PFSK-1 (cell line): ENCODE measurements around the gene UBE4B.

Source experiments
- FOXP2 ChIP-seq: optimal IDR thresholded peaks from 2 replicates; pipeline ENCODE3; 2011; ENCODE audit warnings: borderline replicate concordance, control low read depth, inconsistent platforms; ENCODE audit not compliant: insufficient read depth; ENCODE audit errors: extremely low read length, extremely low read depth
- POLR2AphosphoS5 ChIP-seq: IDR thresholded peaks from 2 replicates; pipeline ENCODE4 v1.6.1; 2012; ENCODE audit warnings: low read depth, mild to moderate bottlenecking, control low read depth, low read length, moderate library complexity
- REST ChIP-seq, 2 experiments: IDR thresholded peaks; 2 replicates each; pipeline versions ENCODE4 v1.6.1 to v1.8.0; 2011 to 2012; ENCODE audit warnings: low read depth in 2 of 2, low read length in 2 of 2, control low read depth in 1 of 2, inconsistent platforms in 1 of 2, mild to moderate bottlenecking in 1 of 2, moderate library complexity in 1 of 2; ENCODE audit not compliant: insufficient read depth in 1 of 2
- SIN3A ChIP-seq: IDR thresholded peaks from 2 replicates; pipeline ENCODE4 v1.6.1; 2012; ENCODE audit warnings: mild to moderate bottlenecking, low read length, moderate library complexity, borderline replicate concordance; ENCODE audit not compliant: insufficient read depth
- TAF1 ChIP-seq: IDR thresholded peaks from 2 replicates; pipeline ENCODE4 v1.6.1; 2012; ENCODE audit warnings: low read length, control low read depth, borderline replicate concordance; ENCODE audit not compliant: insufficient read depth

The UBE4B gene

GRCh38 chr1:10051656-10052055, 18.9 kb downstream of the UBE4B start:
- TF ChIP-seq TAF1: no peak
- no peak for TF ChIP-seq REST (IDR thresholded peaks at IDR 0.05; ENCODE audit: insufficient read depth in 1 of 2, low read depth in 2 of 2, low read length in 2 of 2)
- no peak for TF ChIP-seq FOXP2
- no peak for TF ChIP-seq POLR2AphosphoS5
- no peak for TF ChIP-seq SIN3A

- TF ChIP-seq POLR2AphosphoS5 (no peak), TAF1 (no peak), FOXP2 (no peak), REST (IDR thresholded peaks at IDR 0.05; ENCODE audit: insufficient read depth in 1 of 2, low read depth in 2 of 2, low read length in 2 of 2) (no peak), SIN3A (no peak)
Measured at GRCh38 chr1:10052347-10052746, 19.6 kb downstream of the UBE4B start.

- TF ChIP-seq TAF1 (no peak), FOXP2 (no peak), POLR2AphosphoS5 (no peak), SIN3A (no peak), REST (IDR thresholded peaks at IDR 0.05; ENCODE audit: insufficient read depth in 1 of 2, low read depth in 2 of 2, low read length in 2 of 2) (no peak)
Measured at GRCh38 chr1:10054465-10054864, 21.7 kb downstream of the UBE4B start.

GRCh38 chr1:10056599-10056987, 23.8 kb downstream of the UBE4B start:
- TF ChIP-seq REST (IDR thresholded peaks at IDR 0.05; ENCODE audit: insufficient read depth in 1 of 2, low read depth in 2 of 2, low read length in 2 of 2) (no peak), TAF1 (no peak), SIN3A (no peak), FOXP2 (no peak), POLR2AphosphoS5 (no peak)

- TF ChIP-seq REST (IDR thresholded peaks at IDR 0.05; ENCODE audit: insufficient read depth in 1 of 2, low read depth in 2 of 2, low read length in 2 of 2) (no peak), SIN3A (no peak), FOXP2 (no peak), TAF1 (no peak), POLR2AphosphoS5 (no peak)
Measured at GRCh38 chr1:10057343-10057742, 24.6 kb downstream of the UBE4B start.
